ENCODE measurements around the gene PTGR3. TPM values are rescaled to one million over a fixed set of nuclear protein-coding genes. Genes with fewer than 3 reads are reported as not detected.
A peak's percentile ranks its signal among the peaks of the same experiment; 100 is the strongest.

Gene PTGR3
- total RNA-seq, 1 experiment from 2014 or later = 1.6 TPM

DNA sequence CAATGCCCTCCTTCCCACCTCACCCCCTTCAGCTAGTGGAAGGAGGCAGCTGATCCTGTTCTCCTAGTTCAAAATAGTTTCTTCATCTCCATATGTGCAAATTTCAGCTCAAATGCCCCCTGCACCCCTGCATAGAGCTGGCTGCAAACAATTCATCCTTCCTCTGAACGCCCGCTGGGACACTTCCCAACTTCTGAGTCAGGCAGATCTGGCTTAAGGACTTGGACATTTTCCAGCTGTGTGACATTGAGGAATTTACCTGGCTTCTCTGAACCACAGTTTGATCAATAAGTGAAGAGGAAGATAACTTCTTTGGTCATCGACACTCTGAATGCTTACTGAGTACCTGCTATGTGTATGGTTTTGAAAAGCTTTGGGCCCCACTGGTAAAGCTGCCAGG, 23.5 kb downstream of the PTGR3 start:
- no peak overlapping the region for H2AFZ ChIP-seq (ENCODE audit: low read length)

More for the DNA sequence above, 23.5 kb downstream of the PTGR3 start:
- Histone ChIP-seq H3K23ac (ENCODE audit: insufficient read length, low read depth, low read length) (no peak overlapping the region), H4K91ac (ENCODE audit: insufficient read length, low read depth, low read length) (no peak overlapping the region), H3K79me2 (ENCODE audit: insufficient read depth, low read length) (no peaks in the 10 kb centered on the region), H2BK15ac (ENCODE audit: low read depth, low read length) (no peak overlapping the region), H3K18ac (ENCODE audit: insufficient read length, low read depth, low read length) (no peak overlapping the region), H3K9me3 (ENCODE audit: control insufficient read depth, low read depth, low read length) (no peaks in the 10 kb centered on the region), H2BK12ac (ENCODE audit: insufficient read length, low read depth, low read length) (no peak overlapping the region), H3K56ac (ENCODE audit: insufficient read length, low read depth, low read length) (no peak overlapping the region), H3K23me2 (ENCODE audit: insufficient read length, low read depth, low read length, poor library complexity, severe bottlenecking) (no peaks in the 10 kb centered on the region), H2BK120ac (ENCODE audit: low read depth, low read length, poor library complexity, severe bottlenecking) (no peak overlapping the region), H3K27me3 (ENCODE audit: insufficient read depth, low read length) (no peaks in the 10 kb centered on the region), H3K14ac (ENCODE audit: insufficient read depth, low read length) (no peak overlapping the region), H3K27ac (ENCODE audit: insufficient read length, low read depth, low read length) (no peak overlapping the region), H4K5ac (ENCODE audit: insufficient read length, low read depth, low read length) (no peak overlapping the region), H3K4me2 (ENCODE audit: insufficient read depth, insufficient read length, low read length) (no peak overlapping the region), H3T11ph (ENCODE audit: low read length) (no peak overlapping the region), H4K8ac (replicated peaks; ENCODE audit: insufficient read length, low read depth, low read length) (no peak overlapping the region), H2BK5ac (ENCODE audit: insufficient read length, low read length) (no peak overlapping the region), H2BK20ac (ENCODE audit: low read depth, low read length, poor library complexity, severe bottlenecking) (no peak overlapping the region), H3K4me1 (ENCODE audit: insufficient read depth, low read length) (no peaks in the 10 kb centered on the region), H3K9ac (ENCODE audit: extremely low read depth, insufficient read length, low read length) (no peak overlapping the region), H3K79me1 (ENCODE audit: insufficient read depth, low read depth, low read length, poor library complexity, severe bottlenecking) (no peaks in the 10 kb centered on the region), H3K4ac (ENCODE audit: low read depth, low read length) (no peak overlapping the region), H4K20me1 (ENCODE audit: control insufficient read depth, insufficient read depth, insufficient read length) (no peaks in the 10 kb centered on the region), H2AK5ac (ENCODE audit: insufficient read length, low read length) (no peak overlapping the region)
- TF ChIP-seq, protein P1, sequence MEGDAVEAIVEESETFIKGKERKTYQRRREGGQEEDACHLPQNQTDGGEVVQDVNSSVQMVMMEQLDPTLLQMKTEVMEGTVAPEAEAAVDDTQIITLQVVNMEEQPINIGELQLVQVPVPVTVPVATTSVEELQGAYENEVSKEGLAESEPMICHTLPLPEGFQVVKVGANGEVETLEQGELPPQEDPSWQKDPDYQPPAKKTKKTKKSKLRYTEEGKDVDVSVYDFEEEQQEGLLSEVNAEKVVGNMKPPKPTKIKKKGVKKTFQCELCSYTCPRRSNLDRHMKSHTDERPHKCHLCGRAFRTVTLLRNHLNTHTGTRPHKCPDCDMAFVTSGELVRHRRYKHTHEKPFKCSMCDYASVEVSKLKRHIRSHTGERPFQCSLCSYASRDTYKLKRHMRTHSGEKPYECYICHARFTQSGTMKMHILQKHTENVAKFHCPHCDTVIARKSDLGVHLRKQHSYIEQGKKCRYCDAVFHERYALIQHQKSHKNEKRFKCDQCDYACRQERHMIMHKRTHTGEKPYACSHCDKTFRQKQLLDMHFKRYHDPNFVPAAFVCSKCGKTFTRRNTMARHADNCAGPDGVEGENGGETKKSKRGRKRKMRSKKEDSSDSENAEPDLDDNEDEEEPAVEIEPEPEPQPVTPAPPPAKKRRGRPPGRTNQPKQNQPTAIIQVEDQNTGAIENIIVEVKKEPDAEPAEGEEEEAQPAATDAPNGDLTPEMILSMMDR (conservative IDR thresholded peaks at IDR 0.05) = no peak
- no peaks in the 10 kb centered on the region; a peak in 1 of 5 replicates for H3K9me3 Mint-ChIP-seq
- no peak overlapping the region for H3K27ac Mint-ChIP-seq
- H3K36me3 Mint-ChIP-seq (ENCODE audit: insufficient read depth in 1 of 3, low read depth in 3 of 3) = no peaks in the 10 kb centered on the region; a peak in 2 of 7 replicates
- DNase-seq = no peak
- H3K27me3 Mint-ChIP-seq (ENCODE audit: low read depth) = peaks cover 2% of the 10 kb centered on the region
- peaks cover 4 to 8% of the 10 kb centered on the region in 2 experiments for H3K4me1 Mint-ChIP-seq
- H3K4me3 Mint-ChIP-seq = 0 out of 5 replicates have a peak overlapping the region, but pooled peaks of 1 of the 2 experiments have one; percentile 33
- WGBS (ENCODE audit: extremely low coverage, insufficient read length, low lambda C conversion rate) = no CpG with 5 or more reads among the region's 3 CpGs
